Breast epithelium (tissue), 4 donors: ENCODE data around the gene NRG3. TPM values are rescaled to one million over a fixed set of nuclear protein-coding genes. Genes with fewer than 3 reads are reported as not detected.

ENCODE experiments used
- DNase-seq, 2 donors: peaks; one replicate each; pipeline ENCODE4 v3.0.0-alpha.2; 2019; ENCODE audit warnings: low spot score in 2 of 2
- H3K27ac ChIP-seq, 2 donors: fragments of 200-600 bp; sonication (generic) in 1 of 2; one replicate each; pipeline ENCODE4 v1.5.1; 2016 to 2019; ENCODE audit warnings: mild to moderate bottlenecking in 1 of 2
- H3K27me3 ChIP-seq, 2 donors: fragments of 200-600 bp; sonication (generic) in 1 of 2; one replicate each; pipeline versions ENCODE4 v1.5.1 to v1.6.0; 2017 to 2019; ENCODE audit warnings: control low read depth in 1 of 2, mild to moderate bottlenecking in 1 of 2
- H3K36me3 ChIP-seq: fragments of 200-600 bp; one replicate; pipeline ENCODE4 v1.5.1; 2019
- H3K4me1 ChIP-seq, 2 donors: fragments of 200-600 bp; sonication (generic); one replicate each; pipeline ENCODE4 v1.5.1; 2016 to 2019; ENCODE audit warnings: control low read depth in 1 of 2
- H3K4me3 ChIP-seq, 3 donors: fragments of 200-600 bp; sonication (generic); 1 replicate in 2 of 3; 2 replicates in 1 of 3; pipeline ENCODE4 v1.5.1; 2016 to 2019; ENCODE audit warnings: mild to moderate bottlenecking in 3 of 3, moderate library complexity in 2 of 3
- H3K9me3 ChIP-seq, 2 donors: fragments of 200-600 bp; sonication (generic) in 1 of 2; one replicate each; pipeline ENCODE4 v1.5.1; 2016 to 2019; ENCODE audit warnings: control low read depth in 1 of 2
- CTCF ChIP-seq, 3 donors: fragments of 450-650 bp; IDR thresholded peaks; one replicate each; pipeline ENCODE4 v1.5.1; 2016 to 2017; ENCODE audit warnings: antibody characterized with exemption in 3 of 3, mild to moderate bottlenecking in 3 of 3, moderate library complexity in 3 of 3
- POLR2A ChIP-seq: fragments of 450-650 bp; IDR thresholded peaks from one replicate; pipeline ENCODE4 v1.6.1; 2016; ENCODE audit warnings: antibody characterized with exemption, mild to moderate bottlenecking, moderate library complexity
- POLR2AphosphoS5 ChIP-seq, 3 donors: sonication (generic); formaldehyde crosslinking; IDR thresholded peaks; one replicate each; pipeline ENCODE4 v1.6.1; 2017; ENCODE audit warnings: antibody characterized with exemption in 3 of 3
- intact Hi-C: fragments of 100-400 bp; cut with DNase I; formaldehyde crosslinking; loops from one replicate; pipeline ENCODE4 v1.15.1; 2023; ENCODE audit warnings: low total_unique reads
- total RNA-seq, 3 donors: library from RNA; depleted of rRNA; stranded (reverse); fragments of >200 nt; gene quantifications; one replicate each; pipeline ENCODE4 v1.1.0, GENCODE V29; 2016

The NRG3 gene
- total RNA-seq, 3 donors from 2014 or later, result 0.16 to 0.88 (median 0.33) TPM

- Histone ChIP-seq H3K9me3 (no peaks in the 10 kb centered on the region), H3K27ac (no peak overlapping the region), H3K27me3 (no peaks in the 10 kb centered on the region), H3K36me3 (no peaks in the 10 kb centered on the region), H3K4me1 (no peaks in the 10 kb centered on the region), H3K4me3 (no peak overlapping the region)
- no peak for DNase-seq
- intact Hi-C loops, result no loop called here
- TF ChIP-seq POLR2A (no peak), POLR2AphosphoS5 (IDR thresholded peaks at IDR 0.05) (no peak), CTCF (IDR thresholded peaks at IDR 0.05) (no peak)
Measured at GRCh38 chr10:82543631-82544030, 668.6 kb downstream of the NRG3 start.

- intact Hi-C loops, result no loop called here
- no peaks in the 10 kb centered on the region for H3K4me1 ChIP-seq
- TF ChIP-seq POLR2A (no peak), CTCF (IDR thresholded peaks at IDR 0.05) (no peak), POLR2AphosphoS5 (IDR thresholded peaks at IDR 0.05) (no peak)
Measured at GRCh38 chr10:82544377-82544776, 669.4 kb downstream of the NRG3 start.

GRCh38 chr10:82551506-82551905 is 676.5 kb downstream of the NRG3 start:
- H3K36me3 ChIP-seq, result no peaks in the 10 kb centered on the region
- no peak for TF ChIP-seq POLR2AphosphoS5 (IDR thresholded peaks at IDR 0.05)
- TF ChIP-seq POLR2A, result no peak
- no peak overlapping the region for H3K27ac ChIP-seq
- no peaks in the 10 kb centered on the region for H3K4me1 ChIP-seq
- H3K4me3 ChIP-seq, result no peak overlapping the region
- no peak for DNase-seq
- no peaks in the 10 kb centered on the region for H3K9me3 ChIP-seq
- no peaks in the 10 kb centered on the region for H3K27me3 ChIP-seq
- intact Hi-C loops, result no loop called here

More at GRCh38 chr10:82544377-82544776, 669.4 kb downstream of the NRG3 start:
- Histone ChIP-seq H3K9me3 (no peaks in the 10 kb centered on the region), H3K27me3 (no peaks in the 10 kb centered on the region), H3K4me3 (no peak overlapping the region), H3K27ac (no peak overlapping the region), H3K36me3 (no peaks in the 10 kb centered on the region)
- DNase-seq, result no peak

GRCh38 chr10:82552267-82552666 is 677.3 kb downstream of the NRG3 start:
- TF ChIP-seq POLR2AphosphoS5 (IDR thresholded peaks at IDR 0.05) (no peak), CTCF (IDR thresholded peaks at IDR 0.05) (no peak), POLR2A (no peak)
- no peak overlapping the region for H3K27ac ChIP-seq
- intact Hi-C loops, result no loop called here
- no peaks in the 10 kb centered on the region for H3K4me1 ChIP-seq
- H3K9me3 ChIP-seq, result no peaks in the 10 kb centered on the region
- no peaks in the 10 kb centered on the region for H3K36me3 ChIP-seq
- DNase-seq, result no peak
- no peaks in the 10 kb centered on the region for H3K27me3 ChIP-seq
- H3K4me3 ChIP-seq, result no peak overlapping the region

- TF ChIP-seq POLR2AphosphoS5 (IDR thresholded peaks at IDR 0.05), result no peak
- TF ChIP-seq POLR2A, result no peak
- no peak for TF ChIP-seq CTCF (IDR thresholded peaks at IDR 0.05)
- intact Hi-C loops, result no loop called here
- Histone ChIP-seq H3K36me3 (no peaks in the 10 kb centered on the region), H3K9me3 (no peaks in the 10 kb centered on the region), H3K4me1 (no peaks in the 10 kb centered on the region), H3K27ac (no peak overlapping the region), H3K27me3 (no peaks in the 10 kb centered on the region), H3K4me3 (no peak overlapping the region)
- DNase-seq, result no peak
Measured at GRCh38 chr10:82554381-82554780, 679.4 kb downstream of the NRG3 start.
